ENCODE results near the gene RPS10. TPM values are rescaled to one million over a fixed set of nuclear protein-coding genes. Genes with fewer than 3 reads are reported as not detected.

RPS10 gene
- polyA plus RNA-seq, 3 donors, result 645 to 2,603 (median 1,054) TPM

- no peak overlapping the region for H3K4me3 Mint-ChIP-seq
- intact Hi-C loops (cut with micrococcal nuclease), result no loop called here
- WGBS (ENCODE audit: insufficient coverage), result no CpG with 5 or more reads among the region's 5 CpGs
- H3K4me1 Mint-ChIP-seq, result peaks cover 12% of the 10 kb centered on the region
- Histone ChIP-seq H3K4me1 (ENCODE audit: control insufficient read depth in 1 of 2, insufficient read depth in 2 of 2, low read length in 2 of 2) (peaks cover 8 to 13% of the 10 kb centered on the region in 2 donors), H3K4me2 (replicated peaks; ENCODE audit: extremely low read depth, low read length, poor library complexity, severe bottlenecking) (no peak overlapping the region), H3K27me3 (ENCODE audit: control insufficient read depth in 2 of 2, insufficient read depth in 2 of 2, low read length in 2 of 2) (no peaks in the 10 kb centered on the region), H3K79me2 (ENCODE audit: insufficient read depth, low read length) (no peaks in the 10 kb centered on the region), H2AFZ (ENCODE audit: insufficient read depth, low read depth, low read length, poor library complexity, severe bottlenecking) (no peak overlapping the region), H4K20me1 (ENCODE audit: insufficient read depth, low read length) (no peaks in the 10 kb centered on the region), H3K9me3 (replicated peaks in 1 of 2; ENCODE audit: control insufficient read depth in 1 of 2, insufficient read depth in 1 of 2, low read length in 2 of 2) (peaks cover 0 to 3% of the 10 kb centered on the region in 2 donors), H3K27ac (ENCODE audit: low read depth in 1 of 2, low read length in 2 of 2) (no peak overlapping the region), H3K36me3 (replicated peaks in 1 of 2; ENCODE audit: control insufficient read depth in 1 of 2, insufficient read depth in 2 of 2, low read length in 2 of 2) (no peaks in the 10 kb centered on the region), H3K9ac (ENCODE audit: insufficient read depth, low read length, poor library complexity, severe bottlenecking) (no peak overlapping the region), H3K4me3 (replicated peaks in 1 of 3; ENCODE audit: low read depth in 2 of 3, low read length in 3 of 3) (no peak overlapping the region)
- TF ChIP-seq CTCF (IDR thresholded peaks at IDR 0.05), result no peak
- no peak overlapping the region for H3K27ac Mint-ChIP-seq
- H3K36me3 Mint-ChIP-seq, result no peaks in the 10 kb centered on the region
- peaks cover 0 to 3% (median 1%) of the 10 kb centered on the region in 3 donors for H3K27me3 Mint-ChIP-seq (ENCODE audit: low read depth in 3 of 3)
- H3K9me3 Mint-ChIP-seq, result peaks cover 0 to 11% (median 5%) of the 10 kb centered on the region in 7 donors
- no peak for DNase-seq
Observed at GRCh38 chr6:34472425-34472824, 46.6 kb upstream of the RPS10 start.

- Mint-ChIP-seq H3K4me3 (no peak overlapping the region), H3K36me3 (no peaks in the 10 kb centered on the region), H3K27me3 (ENCODE audit: low read depth in 3 of 3) (peaks cover 17 to 27% (median 22%) of the 10 kb centered on the region in 3 donors), H3K9me3 (peaks cover 0 to 14% (median 5%) of the 10 kb centered on the region in 7 donors), H3K27ac (no peak overlapping the region), H3K4me1 (peaks cover 17% of the 10 kb centered on the region)
- DNase-seq, result no peak
- WGBS (ENCODE audit: insufficient coverage), result 91% methylated on average over 3 of the region's 3 CpGs
- no peak overlapping the region for H3K9ac ChIP-seq (ENCODE audit: insufficient read depth, low read length, poor library complexity, severe bottlenecking)
- H4K20me1 ChIP-seq (ENCODE audit: insufficient read depth, low read length), result no peaks in the 10 kb centered on the region
- no peaks in the 10 kb centered on the region for H3K79me2 ChIP-seq (ENCODE audit: insufficient read depth, low read length)
- H3K4me3 ChIP-seq (replicated peaks in 1 of 3; ENCODE audit: low read depth in 2 of 3, low read length in 3 of 3), result no peak overlapping the region
- no peaks in the 10 kb centered on the region for H3K36me3 ChIP-seq (replicated peaks in 1 of 2; ENCODE audit: control insufficient read depth in 1 of 2, insufficient read depth in 2 of 2, low read length in 2 of 2)
- H3K4me1 ChIP-seq (ENCODE audit: control insufficient read depth in 1 of 2, insufficient read depth in 2 of 2, low read length in 2 of 2), result peaks cover 10 to 18% of the 10 kb centered on the region in 2 donors
- no peak overlapping the region for H2AFZ ChIP-seq (ENCODE audit: insufficient read depth, low read depth, low read length, poor library complexity, severe bottlenecking)
- intact Hi-C loops (cut with micrococcal nuclease), result no loop called here
- peaks cover 0 to 3% of the 10 kb centered on the region in 2 donors for H3K9me3 ChIP-seq (replicated peaks in 1 of 2; ENCODE audit: control insufficient read depth in 1 of 2, insufficient read depth in 1 of 2, low read length in 2 of 2)
- H3K27ac ChIP-seq (ENCODE audit: low read depth in 1 of 2, low read length in 2 of 2), result no peak overlapping the region
- TF ChIP-seq CTCF (IDR thresholded peaks at IDR 0.05), result no peak
- peaks cover 11 to 25% of the 10 kb centered on the region in 2 donors for H3K27me3 ChIP-seq (ENCODE audit: control insufficient read depth in 2 of 2, insufficient read depth in 2 of 2, low read length in 2 of 2)
- no peak overlapping the region for H3K4me2 ChIP-seq (replicated peaks; ENCODE audit: extremely low read depth, low read length, poor library complexity, severe bottlenecking)
Observed at GRCh38 chr6:34469499-34469898, 43.6 kb upstream of the RPS10 start.

Data from CD14-positive monocyte (primary cell).